Measurements from ENCODE around the gene PBX1. TPM values are rescaled to one million over a fixed set of nuclear protein-coding genes. Genes with fewer than 3 reads are reported as not detected.

PBX1 gene
- total and polyA plus RNA-seq, 3 experiments from 2014 or later: 0.05 to 0.16 (median 0.13) TPM

GRCh38 chr1:164631751-164632150 lies 72.8 kb downstream of the PBX1 start:
- Mint-ChIP-seq H3K4me3 (no peak overlapping the region), H3K36me3 (no peaks in the 10 kb centered on the region), H3K4me1 (no peaks in the 10 kb centered on the region), H3K27me3 (no peaks in the 10 kb centered on the region), H3K9me3 (peaks cover 0 to 6% (median 0%) of the 10 kb centered on the region in 5 donors), H3K27ac (no peak overlapping the region)
- H3K36me3 ChIP-seq (ENCODE audit: insufficient read depth, low read length): no peaks in the 10 kb centered on the region
- POLR2A ChIA-PET: no interaction called here
- no peaks in the 10 kb centered on the region for H3K27me3 ChIP-seq (ENCODE audit: insufficient read depth, low read length, poor library complexity, severe bottlenecking)
- no peak overlapping the region for H3K4me3 ChIP-seq (ENCODE audit: low read length)
- H3K9me3 ChIP-seq (ENCODE audit: low read length): no peaks in the 10 kb centered on the region
- no peak for DNase-seq
- no peaks in the 10 kb centered on the region for H3K4me1 ChIP-seq (ENCODE audit: insufficient read depth, low read length)
- CTCF ChIA-PET: no interaction called here
- H3K27ac ChIP-seq (ENCODE audit: low read depth, low read length): no peak overlapping the region

- Histone ChIP-seq H3K27me3 (ENCODE audit: insufficient read depth, low read length, poor library complexity, severe bottlenecking) (no peaks in the 10 kb centered on the region), H3K9me3 (ENCODE audit: low read length) (no peaks in the 10 kb centered on the region), H3K4me3 (ENCODE audit: low read length) (no peak overlapping the region), H3K36me3 (ENCODE audit: insufficient read depth, low read length) (no peaks in the 10 kb centered on the region), H3K4me1 (ENCODE audit: insufficient read depth, low read length) (no peaks in the 10 kb centered on the region), H3K27ac (ENCODE audit: low read depth, low read length) (no peak overlapping the region)
- Mint-ChIP-seq H3K9me3 (peaks cover 0 to 5% (median 0%) of the 10 kb centered on the region in 5 donors), H3K4me3 (no peak overlapping the region), H3K4me1 (no peaks in the 10 kb centered on the region), H3K27me3 (no peaks in the 10 kb centered on the region), H3K36me3 (no peaks in the 10 kb centered on the region), H3K27ac (no peak overlapping the region)
- ChIA-PET CTCF (no interaction called here), POLR2A (no interaction called here)
- DNase-seq: no peak
Measured at GRCh38 chr1:164633997-164634396, 75.0 kb downstream of the PBX1 start.

- Histone ChIP-seq H3K36me3 (ENCODE audit: insufficient read depth, low read length) (no peaks in the 10 kb centered on the region), H3K27ac (ENCODE audit: low read depth, low read length) (no peak overlapping the region), H3K4me3 (ENCODE audit: low read length) (no peak overlapping the region), H3K9me3 (ENCODE audit: low read length) (no peaks in the 10 kb centered on the region), H3K27me3 (ENCODE audit: insufficient read depth, low read length, poor library complexity, severe bottlenecking) (no peaks in the 10 kb centered on the region), H3K4me1 (ENCODE audit: insufficient read depth, low read length) (no peaks in the 10 kb centered on the region)
- POLR2A ChIA-PET: no interaction called here
- H3K36me3 Mint-ChIP-seq: no peaks in the 10 kb centered on the region
- H3K4me1 Mint-ChIP-seq: no peaks in the 10 kb centered on the region
- CTCF ChIA-PET: no interaction called here
- no peak for DNase-seq
- no peak overlapping the region for H3K27ac Mint-ChIP-seq
- H3K27me3 Mint-ChIP-seq: no peaks in the 10 kb centered on the region
- H3K9me3 Mint-ChIP-seq: peaks cover 0 to 3% (median 0%) of the 10 kb centered on the region in 5 donors
- H3K4me3 Mint-ChIP-seq: no peak overlapping the region
Measured at GRCh38 chr1:164635059-164635802, 76.2 kb downstream of the PBX1 start.

GRCh38 chr1:164635803-164636731 lies 77.1 kb downstream of the PBX1 start:
- Mint-ChIP-seq H3K27ac (no peak overlapping the region), H3K36me3 (no peaks in the 10 kb centered on the region), H3K4me1 (no peaks in the 10 kb centered on the region), H3K9me3 (peaks cover 0 to 3% (median 0%) of the 10 kb centered on the region in 5 donors), H3K4me3 (no peak overlapping the region), H3K27me3 (no peaks in the 10 kb centered on the region)
- ChIA-PET POLR2A (no interaction called here), CTCF (no interaction called here)
- H3K27me3 ChIP-seq (ENCODE audit: insufficient read depth, low read length, poor library complexity, severe bottlenecking): no peaks in the 10 kb centered on the region
- no peak overlapping the region for H3K4me3 ChIP-seq (ENCODE audit: low read length)
- no peak overlapping the region for H3K27ac ChIP-seq (ENCODE audit: low read depth, low read length)
- no peaks in the 10 kb centered on the region for H3K4me1 ChIP-seq (ENCODE audit: insufficient read depth, low read length)
- no peaks in the 10 kb centered on the region for H3K9me3 ChIP-seq (ENCODE audit: low read length)
- no peak for DNase-seq
- no peaks in the 10 kb centered on the region for H3K36me3 ChIP-seq (ENCODE audit: insufficient read depth, low read length)

GRCh38 chr1:164636757-164637156 lies 77.8 kb downstream of the PBX1 start:
- no peaks in the 10 kb centered on the region for H3K27me3 Mint-ChIP-seq

GRCh38 chr1:164637461-164638375 lies 78.7 kb downstream of the PBX1 start:
- H3K36me3 ChIP-seq (ENCODE audit: insufficient read depth, low read length): no peaks in the 10 kb centered on the region
- Mint-ChIP-seq H3K36me3 (no peaks in the 10 kb centered on the region), H3K27me3 (peaks cover 0 to 1% of the 10 kb centered on the region in 2 donors), H3K27ac (no peak overlapping the region), H3K9me3 (peaks cover 0 to 3% (median 0%) of the 10 kb centered on the region in 5 donors), H3K4me3 (no peak overlapping the region), H3K4me1 (no peaks in the 10 kb centered on the region)
- ChIA-PET POLR2A (no interaction called here), CTCF (no interaction called here)
- H3K4me1 ChIP-seq (ENCODE audit: insufficient read depth, low read length): no peaks in the 10 kb centered on the region
- no peaks in the 10 kb centered on the region for H3K9me3 ChIP-seq (ENCODE audit: low read length)
- DNase-seq: no peak
- no peak overlapping the region for H3K4me3 ChIP-seq (ENCODE audit: low read length)
- H3K27ac ChIP-seq (ENCODE audit: low read depth, low read length): no peak overlapping the region
- no peaks in the 10 kb centered on the region for H3K27me3 ChIP-seq (ENCODE audit: insufficient read depth, low read length, poor library complexity, severe bottlenecking)

More at GRCh38 chr1:164636757-164637156, 77.8 kb downstream of the PBX1 start:
- Mint-ChIP-seq H3K9me3 (peaks cover 0 to 3% (median 0%) of the 10 kb centered on the region in 5 donors), H3K27ac (no peak overlapping the region), H3K36me3 (no peaks in the 10 kb centered on the region), H3K4me3 (no peak overlapping the region), H3K4me1 (no peaks in the 10 kb centered on the region)
- Histone ChIP-seq H3K27me3 (ENCODE audit: insufficient read depth, low read length, poor library complexity, severe bottlenecking) (no peaks in the 10 kb centered on the region), H3K9me3 (ENCODE audit: low read length) (no peaks in the 10 kb centered on the region), H3K27ac (ENCODE audit: low read depth, low read length) (no peak overlapping the region), H3K4me3 (ENCODE audit: low read length) (no peak overlapping the region), H3K4me1 (ENCODE audit: insufficient read depth, low read length) (no peaks in the 10 kb centered on the region), H3K36me3 (ENCODE audit: insufficient read depth, low read length) (no peaks in the 10 kb centered on the region)
- ChIA-PET POLR2A (no interaction called here), CTCF (no interaction called here)
- no peak for DNase-seq

GRCh38 chr1:164638492-164639202 lies 79.7 kb downstream of the PBX1 start:
- Mint-ChIP-seq H3K9me3 (peaks cover 0 to 3% (median 0%) of the 10 kb centered on the region in 5 donors), H3K4me1 (no peaks in the 10 kb centered on the region), H3K27me3 (peaks cover 0 to 1% of the 10 kb centered on the region in 2 donors), H3K36me3 (no peaks in the 10 kb centered on the region), H3K27ac (no peak overlapping the region), H3K4me3 (no peak overlapping the region)
- CTCF ChIA-PET: no interaction called here
- H3K27me3 ChIP-seq (ENCODE audit: insufficient read depth, low read length, poor library complexity, severe bottlenecking): no peaks in the 10 kb centered on the region
- no peak overlapping the region for H3K4me3 ChIP-seq (ENCODE audit: low read length)
- no peak overlapping the region for H3K27ac ChIP-seq (ENCODE audit: low read depth, low read length)
- POLR2A ChIA-PET: no interaction called here
- no peaks in the 10 kb centered on the region for H3K36me3 ChIP-seq (ENCODE audit: insufficient read depth, low read length)
- H3K4me1 ChIP-seq (ENCODE audit: insufficient read depth, low read length): no peaks in the 10 kb centered on the region
- no peaks in the 10 kb centered on the region for H3K9me3 ChIP-seq (ENCODE audit: low read length)
- DNase-seq: no peak

Data from CD8-positive, alpha-beta memory T cell (primary cell).